ENCODE data around the gene NTF3. TPM values are rescaled to one million over a fixed set of nuclear protein-coding genes. Genes with fewer than 3 reads are reported as not detected.

Gene NTF3
- total RNA-seq, 2 experiments from 2014 or later, result not detected

- TF ChIP-seq, protein P1, sequence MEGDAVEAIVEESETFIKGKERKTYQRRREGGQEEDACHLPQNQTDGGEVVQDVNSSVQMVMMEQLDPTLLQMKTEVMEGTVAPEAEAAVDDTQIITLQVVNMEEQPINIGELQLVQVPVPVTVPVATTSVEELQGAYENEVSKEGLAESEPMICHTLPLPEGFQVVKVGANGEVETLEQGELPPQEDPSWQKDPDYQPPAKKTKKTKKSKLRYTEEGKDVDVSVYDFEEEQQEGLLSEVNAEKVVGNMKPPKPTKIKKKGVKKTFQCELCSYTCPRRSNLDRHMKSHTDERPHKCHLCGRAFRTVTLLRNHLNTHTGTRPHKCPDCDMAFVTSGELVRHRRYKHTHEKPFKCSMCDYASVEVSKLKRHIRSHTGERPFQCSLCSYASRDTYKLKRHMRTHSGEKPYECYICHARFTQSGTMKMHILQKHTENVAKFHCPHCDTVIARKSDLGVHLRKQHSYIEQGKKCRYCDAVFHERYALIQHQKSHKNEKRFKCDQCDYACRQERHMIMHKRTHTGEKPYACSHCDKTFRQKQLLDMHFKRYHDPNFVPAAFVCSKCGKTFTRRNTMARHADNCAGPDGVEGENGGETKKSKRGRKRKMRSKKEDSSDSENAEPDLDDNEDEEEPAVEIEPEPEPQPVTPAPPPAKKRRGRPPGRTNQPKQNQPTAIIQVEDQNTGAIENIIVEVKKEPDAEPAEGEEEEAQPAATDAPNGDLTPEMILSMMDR (IDR thresholded peaks at IDR 0.05), result no peak
- ChIA-PET POLR2A (no interaction called here), CTCF (no interaction called here)
- H3K27ac Mint-ChIP-seq, result no peak overlapping the region
- ATAC-seq (ENCODE audit: poor library complexity), result no peak
- peaks cover 12% of the 10 kb centered on the region for H3K4me1 Mint-ChIP-seq (ENCODE audit: low read depth)
- DNase-seq, result peak in 2 of 14 experiments; percentile 5
- no peaks in the 10 kb centered on the region for H3K4me1 ChIP-seq (ENCODE audit: insufficient read depth, low read length)
- H3K9me3 ChIP-seq (ENCODE audit: control insufficient read depth in 1 of 2, insufficient read depth in 1 of 2, low read length in 2 of 2), result peaks cover 0 to 19% of the 10 kb centered on the region in 2 experiments
- H3K4me3 ChIP-seq (ENCODE audit: low read length), result no peak overlapping the region
- intact Hi-C loops (cut with DNase I, micrococcal nuclease), result no loop called here
- H3K4me3 Mint-ChIP-seq, result no peak overlapping the region
- H3K27me3 Mint-ChIP-seq, result peaks cover 13% of the 10 kb centered on the region
- no peak overlapping the region for H3K27ac ChIP-seq (ENCODE audit: low read depth in 1 of 2, low read length in 2 of 2)
- no peaks in the 10 kb centered on the region for H3K27me3 ChIP-seq (ENCODE audit: control insufficient read depth in 1 of 2, insufficient read depth in 2 of 2, low read length in 2 of 2)
- no peaks in the 10 kb centered on the region for H3K36me3 ChIP-seq (ENCODE audit: insufficient read depth, low read length)
- H3K9me3 Mint-ChIP-seq, result no peaks in the 10 kb centered on the region
- no peaks in the 10 kb centered on the region for H3K36me3 Mint-ChIP-seq (ENCODE audit: low read depth)
Observed at GRCh38 chr12:5456906-5457305, 25.0 kb downstream of the NTF3 start.

DNA sequence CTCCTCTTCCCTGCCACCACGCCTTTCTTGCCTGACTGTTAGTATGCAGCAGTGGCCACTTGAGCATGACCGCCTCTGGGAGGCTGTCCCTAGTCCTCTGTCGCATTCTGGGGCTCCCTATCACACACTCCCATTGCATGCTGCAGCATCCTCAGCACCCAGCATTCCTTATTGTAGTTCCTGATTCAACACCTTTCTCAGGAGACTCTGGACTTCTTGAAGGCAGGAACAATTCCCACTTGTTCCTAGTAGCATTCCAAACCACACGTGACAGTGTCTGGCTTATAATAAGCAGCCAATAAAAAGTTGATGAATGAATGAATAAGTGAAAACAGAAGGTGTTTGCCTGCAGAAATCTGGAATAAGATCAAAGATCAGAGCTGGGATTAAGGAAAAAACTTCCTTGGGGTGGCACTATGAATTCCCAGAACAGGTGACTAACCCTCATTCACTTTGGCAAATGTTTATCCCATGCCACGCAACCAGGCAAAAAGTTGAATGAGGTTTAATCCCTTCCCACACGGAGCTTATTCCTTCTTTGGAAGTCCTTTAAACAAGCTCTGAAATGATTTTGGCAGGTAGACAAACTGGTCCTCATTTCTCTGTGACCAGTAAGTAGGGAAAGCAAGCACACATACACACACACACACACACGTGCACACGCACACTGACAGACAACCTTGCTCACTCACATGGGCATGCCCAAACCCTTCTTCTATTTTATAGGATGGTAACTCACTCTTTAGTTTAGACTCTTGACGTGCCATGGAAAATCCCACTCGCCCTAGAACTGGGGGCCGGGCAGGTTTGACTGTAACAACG, 26.5 kb downstream of the NTF3 start:
- no peak overlapping the region for H3K4me3 Mint-ChIP-seq
- Histone ChIP-seq H3K4me1 (ENCODE audit: insufficient read depth, low read length) (no peaks in the 10 kb centered on the region), H3K9me3 (ENCODE audit: control insufficient read depth in 1 of 2, insufficient read depth in 1 of 2, low read length in 2 of 2) (peaks cover 0 to 14% of the 10 kb centered on the region in 2 experiments), H3K27me3 (ENCODE audit: control insufficient read depth in 1 of 2, insufficient read depth in 2 of 2, low read length in 2 of 2) (no peaks in the 10 kb centered on the region), H3K4me3 (ENCODE audit: low read length) (no peak overlapping the region), H3K27ac (ENCODE audit: low read depth in 1 of 2, low read length in 2 of 2) (no peak overlapping the region), H3K36me3 (ENCODE audit: insufficient read depth, low read length) (no peaks in the 10 kb centered on the region)
- H3K9me3 Mint-ChIP-seq, result no peaks in the 10 kb centered on the region
- H3K36me3 Mint-ChIP-seq (ENCODE audit: low read depth), result no peaks in the 10 kb centered on the region
- intact Hi-C loops (cut with DNase I, micrococcal nuclease), result no loop called here
- H3K27me3 Mint-ChIP-seq, result peaks cover 2% of the 10 kb centered on the region
- TF ChIP-seq, protein P1 (IDR thresholded peaks at IDR 0.05), result no peak
- no peak for DNase-seq
- H3K4me1 Mint-ChIP-seq (ENCODE audit: low read depth), result peaks cover 12% of the 10 kb centered on the region
- no peak overlapping the region for H3K27ac Mint-ChIP-seq
- ChIA-PET POLR2A (no interaction called here), CTCF (no interaction called here)
- no peak for ATAC-seq (ENCODE audit: poor library complexity)

- DNase-seq (no peak), ATAC-seq (ENCODE audit: poor library complexity) (no peak)
- POLR2A ChIA-PET, result no interaction called here
- Histone ChIP-seq H3K4me3 (ENCODE audit: low read length) (no peak overlapping the region), H3K27me3 (ENCODE audit: control insufficient read depth in 1 of 2, insufficient read depth in 2 of 2, low read length in 2 of 2) (no peaks in the 10 kb centered on the region), H3K4me1 (ENCODE audit: insufficient read depth, low read length) (no peaks in the 10 kb centered on the region), H3K36me3 (ENCODE audit: insufficient read depth, low read length) (no peaks in the 10 kb centered on the region), H3K9me3 (ENCODE audit: control insufficient read depth in 1 of 2, insufficient read depth in 1 of 2, low read length in 2 of 2) (peaks cover 0 to 14% of the 10 kb centered on the region in 2 experiments), H3K27ac (ENCODE audit: low read depth in 1 of 2, low read length in 2 of 2) (no peak overlapping the region)
- Mint-ChIP-seq H3K36me3 (ENCODE audit: low read depth) (no peaks in the 10 kb centered on the region), H3K9me3 (no peaks in the 10 kb centered on the region), H3K27ac (no peak overlapping the region), H3K27me3 (no peaks in the 10 kb centered on the region), H3K4me1 (ENCODE audit: low read depth) (peaks cover 12% of the 10 kb centered on the region), H3K4me3 (no peak overlapping the region)
- TF ChIP-seq, protein P1 (IDR thresholded peaks at IDR 0.05), result no peak
- intact Hi-C loops (cut with DNase I, micrococcal nuclease), result no loop called here
- CTCF ChIA-PET, result no interaction called here
Observed at GRCh38 chr12:5459051-5459782, 27.3 kb downstream of the NTF3 start.
